M059J (cell line): ENCODE measurements around the gene ZNF547. TPM values are rescaled to one million over a fixed set of nuclear protein-coding genes. Genes with fewer than 3 reads are reported as not detected.
A peak's percentile ranks its signal among the peaks of the same experiment; 100 is the strongest.

Experiments
- DNase-seq: peaks from one replicate; pipeline ENCODE4 v3.0.0-alpha.2; 2012; ENCODE audit warnings: low read depth
- total RNA-seq: library from RNA; depleted of rRNA; stranded (reverse); fragments of >200 nt; shearing (Covaris generic); gene quantifications from 2 replicates; pipeline ENCODE4 v1.2.3, GENCODE V29; 2014; rRNA removed

The ZNF547 gene
- total RNA-seq, result 1.9 and 5.6 TPM in 2 replicates

DNA sequence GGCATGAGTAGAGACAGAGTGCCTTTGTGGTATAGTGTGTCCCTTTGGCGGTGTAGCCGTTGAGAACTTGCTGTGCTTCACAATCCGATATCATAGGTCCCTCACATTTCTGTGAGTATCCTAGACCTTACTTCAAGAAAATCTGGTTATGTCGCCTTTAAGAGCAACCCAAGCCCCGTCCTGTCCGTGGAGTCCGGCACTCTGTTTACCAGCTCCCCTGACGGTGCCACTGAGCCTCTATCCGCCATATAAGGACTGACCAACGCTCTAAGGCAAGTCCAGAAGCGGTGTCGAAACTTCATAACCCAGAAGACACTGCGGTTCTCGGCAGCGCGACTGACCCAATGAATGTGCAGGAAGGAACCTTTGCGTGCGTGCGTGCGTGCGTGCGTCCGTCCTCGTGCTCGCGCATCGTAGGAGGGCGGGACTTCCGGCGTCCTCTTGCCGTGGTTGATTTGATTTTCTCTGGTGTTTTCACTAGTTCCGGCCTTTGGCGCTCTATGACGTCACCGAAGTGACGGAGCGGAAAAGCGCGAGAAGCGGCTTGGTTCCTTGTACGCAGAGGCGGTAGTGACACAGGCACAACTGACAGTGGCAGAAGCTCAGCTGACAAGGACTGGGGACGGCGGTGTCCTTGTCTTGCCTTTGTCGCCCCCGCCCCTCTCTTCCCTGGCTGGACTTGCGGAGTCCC is at the start of gene ZNF547, which contains the start of gene TRAPPC2B:
TSS of gene ZNF547 (plus strand) at position 555 of the 691 bp plus-strand sequence. CDS start 5,005 bp downstream, outside the sequence.
TSS of gene TRAPPC2B (plus strand) at position 555 of the 691 bp plus-strand sequence. CDS start 1,283 bp downstream, outside the sequence.
- DNase-seq, result peak; percentile 99

DNA sequence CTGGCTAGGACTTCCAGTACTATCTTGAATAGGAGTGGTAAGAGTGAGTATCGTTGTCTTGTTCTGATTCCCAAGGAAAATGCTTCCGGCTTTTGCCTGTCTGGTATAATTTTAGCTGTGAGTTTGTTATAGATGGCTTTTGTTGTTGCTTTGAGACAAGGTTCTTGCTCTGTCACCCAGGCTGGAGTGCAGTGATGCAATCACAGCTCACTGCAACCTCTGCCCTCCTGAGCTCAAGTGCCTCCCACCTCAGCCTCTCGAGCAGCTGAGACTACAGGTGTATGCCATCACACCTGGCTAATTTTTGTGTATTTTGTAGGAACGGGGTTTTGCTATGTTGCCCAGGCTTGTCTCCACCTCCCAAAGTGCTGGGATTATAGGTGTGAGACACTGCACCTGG is 49.2 kb upstream of the ZNF547 start:
- no peak for DNase-seq

DNA sequence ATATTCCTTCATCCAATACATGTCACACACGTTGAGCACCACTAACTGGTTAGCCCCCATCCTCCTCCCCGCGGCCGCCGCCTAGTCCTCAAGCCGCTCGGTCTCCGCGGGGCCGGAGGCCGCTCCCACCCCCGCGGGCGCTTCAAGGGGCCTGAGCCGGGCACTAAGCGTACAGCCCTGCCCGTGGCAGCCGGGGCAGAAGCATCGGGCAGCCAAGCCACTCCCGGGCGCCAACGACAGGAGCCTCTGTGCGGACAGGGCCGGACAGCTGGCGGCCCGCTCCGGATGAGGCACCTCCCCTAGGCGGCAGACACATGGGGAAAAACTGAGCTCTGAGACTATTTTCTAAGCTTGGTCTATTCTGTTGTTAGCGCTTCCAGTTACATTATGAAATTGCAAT is 45.8 kb upstream of the ZNF547 start:
- DNase-seq, result no peak

DNA sequence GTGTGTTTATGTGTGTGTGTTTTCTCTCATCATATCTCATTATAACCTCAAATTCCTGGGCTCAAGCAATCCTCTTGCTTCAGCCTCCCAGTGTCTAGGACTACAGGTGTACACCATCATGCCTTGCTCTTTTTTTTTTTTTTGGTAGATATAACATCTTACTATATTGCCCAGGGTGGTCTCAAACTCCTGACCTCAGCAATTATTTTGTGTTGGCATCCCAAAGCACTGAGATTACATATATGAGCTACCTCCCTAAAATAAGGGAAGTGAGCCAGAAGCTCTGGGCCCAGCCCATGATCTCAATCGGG is 43.5 kb upstream of the ZNF547 start:
- no peak for DNase-seq

DNA sequence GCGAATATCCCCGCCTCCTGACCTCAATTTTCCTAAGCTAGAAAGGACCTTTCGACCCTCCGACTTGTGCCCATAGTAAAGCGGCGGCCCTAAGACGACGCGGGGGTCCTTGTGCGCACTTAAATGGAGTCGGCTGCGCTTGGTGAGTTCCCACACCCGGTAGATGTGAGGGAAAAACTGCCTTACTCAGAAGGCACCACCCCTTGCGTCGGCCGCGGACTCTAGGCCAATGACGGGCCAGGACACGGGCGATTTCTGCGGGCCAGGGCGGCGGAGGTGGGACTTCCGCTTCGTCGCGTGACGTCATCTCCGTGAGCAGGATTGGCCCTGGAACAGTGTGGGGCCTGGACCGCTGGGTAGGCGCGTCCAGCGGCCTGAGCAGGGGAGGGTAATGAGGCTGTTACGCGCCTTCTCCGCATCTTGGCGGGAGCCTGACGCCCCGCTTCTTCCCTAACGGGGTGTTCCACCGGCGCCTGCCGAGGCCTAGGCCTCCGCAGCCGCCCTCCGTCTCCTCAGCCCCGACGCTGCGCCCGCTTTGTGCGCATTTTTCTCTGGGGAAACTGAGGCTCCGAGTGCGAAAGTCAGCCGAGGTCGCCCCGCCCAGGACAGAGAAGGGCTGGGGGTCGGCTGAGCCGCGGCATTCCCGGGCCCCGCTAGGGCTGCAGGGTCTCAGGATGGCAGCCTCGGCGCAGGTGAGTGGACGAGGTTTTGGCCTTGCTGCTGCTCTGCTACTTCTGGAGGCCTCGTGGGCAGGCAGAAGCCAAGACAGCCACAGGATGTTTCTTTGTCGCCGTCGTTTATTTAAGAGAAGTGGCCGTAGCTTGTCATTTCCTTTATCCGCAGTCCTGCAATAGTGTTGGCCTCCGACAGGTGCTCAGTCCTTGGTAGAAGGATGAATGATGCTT is 42.9 kb upstream of the ZNF547 start, which contains the start of gene ZNF543:
TSS of gene ZNF543 (plus strand) at position 293 of the 905 bp plus-strand sequence. CDS start at position 675, 382 bp downstream.
- DNase-seq, result peak; percentile 96

DNA sequence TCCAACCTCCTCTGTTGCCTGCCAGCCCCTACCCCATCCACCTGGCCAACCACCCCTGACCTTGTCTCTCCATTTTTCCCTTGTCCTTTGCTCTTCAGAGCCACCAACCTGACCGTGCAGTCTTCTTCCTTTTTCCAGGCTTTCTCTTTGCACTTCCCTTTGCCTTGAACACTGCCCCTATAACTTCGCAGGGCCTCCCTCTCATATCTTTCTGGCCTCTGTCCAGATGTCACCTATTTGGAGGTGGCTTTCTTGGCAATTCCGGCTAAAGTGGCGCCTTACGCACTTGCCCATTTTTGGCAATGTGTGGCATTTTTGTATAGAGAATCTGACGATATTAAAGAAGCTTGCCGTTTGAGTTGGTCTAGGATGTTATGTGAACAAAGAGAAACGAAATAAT is 42.2 kb upstream of the ZNF547 start:
- DNase-seq, result no peak

DNA sequence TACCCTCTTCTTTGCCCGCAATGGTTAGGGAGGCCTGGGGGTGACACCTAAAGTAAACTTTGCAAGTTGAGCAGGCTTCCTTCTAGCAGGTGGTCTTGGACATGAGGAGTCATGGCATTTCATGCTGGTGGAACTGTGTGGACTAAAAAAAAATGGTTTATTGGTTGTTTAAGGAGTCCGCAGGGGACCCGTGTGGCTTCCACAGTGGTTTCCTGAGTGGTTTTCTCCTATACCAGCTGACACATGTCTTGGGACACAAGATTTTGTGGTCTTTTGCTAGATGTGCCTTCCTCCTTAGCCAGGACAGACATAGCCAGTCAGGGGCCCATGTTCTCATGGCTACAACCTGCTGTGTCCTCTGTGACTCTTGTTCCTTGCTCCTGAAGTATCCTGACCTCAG is 41.6 kb upstream of the ZNF547 start:
- no peak for DNase-seq

DNA sequence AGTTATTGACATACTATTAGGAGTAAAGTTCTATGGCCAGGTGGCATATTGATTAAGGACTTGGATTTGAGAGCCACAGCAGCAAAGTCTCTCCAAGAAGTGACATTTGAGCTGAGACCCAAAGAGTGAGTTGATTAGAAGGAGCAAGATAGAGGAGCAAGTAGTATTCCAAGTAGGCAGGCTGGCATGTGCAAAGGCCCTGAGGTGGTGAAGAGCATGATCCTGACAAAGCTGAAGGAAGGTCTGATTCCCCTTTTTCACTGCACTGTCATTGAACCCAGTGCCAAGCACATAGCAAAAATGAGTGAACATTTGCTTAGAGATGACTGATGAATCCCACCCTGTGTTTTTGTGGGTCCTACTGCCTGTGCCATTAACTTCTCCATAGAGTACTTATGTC is 38.4 kb upstream of the ZNF547 start:
- DNase-seq, result no peak

DNA sequence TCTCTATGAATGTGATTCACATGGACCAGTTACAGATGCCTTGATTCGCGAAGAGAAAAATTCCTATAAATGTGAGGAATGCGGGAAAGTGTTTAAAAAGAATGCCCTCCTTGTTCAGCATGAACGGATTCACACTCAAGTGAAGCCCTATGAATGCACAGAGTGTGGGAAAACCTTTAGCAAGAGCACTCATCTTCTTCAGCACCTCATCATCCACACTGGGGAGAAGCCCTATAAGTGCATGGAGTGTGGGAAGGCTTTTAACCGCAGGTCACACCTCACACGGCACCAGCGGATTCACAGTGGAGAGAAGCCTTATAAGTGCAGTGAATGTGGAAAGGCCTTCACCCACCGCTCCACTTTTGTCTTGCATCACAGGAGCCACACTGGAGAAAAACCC is 35.4 kb upstream of the ZNF547 start:
- DNase-seq, result no peak

DNA sequence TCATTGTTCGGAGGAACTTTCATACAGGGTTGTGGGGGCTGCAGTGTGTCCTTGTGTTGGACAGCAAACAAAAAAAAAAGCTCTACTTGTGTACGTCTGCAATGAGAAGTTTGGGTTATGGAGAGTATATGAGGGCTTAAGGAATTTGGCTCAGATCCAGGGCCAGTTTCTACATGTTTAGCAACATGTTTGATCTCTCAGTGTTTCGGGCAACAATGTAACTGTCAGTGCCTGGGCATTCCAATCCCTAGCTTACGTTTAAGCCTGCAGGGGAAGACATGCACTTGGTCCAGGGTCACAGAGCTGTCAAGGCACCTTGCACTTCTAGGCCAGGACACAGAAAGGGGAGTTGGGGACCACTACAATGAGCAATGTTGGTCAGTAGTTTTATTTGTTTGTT is 29.2 kb upstream of the ZNF547 start:
- no peak for DNase-seq

DNA sequence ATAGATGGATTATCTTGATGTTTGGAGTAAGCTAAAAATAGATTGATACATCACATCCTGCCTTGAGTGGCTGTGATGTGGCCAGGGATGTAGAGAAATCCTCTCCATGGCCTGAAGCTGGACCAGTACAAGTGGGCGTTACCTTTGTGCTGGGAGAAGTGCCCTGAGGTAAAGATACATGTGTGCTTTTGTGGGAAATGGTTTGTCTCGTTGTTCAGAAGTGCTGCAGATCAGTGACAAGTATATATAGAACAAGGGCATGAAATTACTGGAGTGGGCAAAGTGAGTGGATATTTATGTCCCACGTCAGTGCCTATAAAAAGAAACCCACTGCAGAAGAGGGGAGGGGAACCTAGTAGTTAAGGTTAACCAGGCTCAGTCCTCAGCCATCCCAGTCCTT is 24.5 kb upstream of the ZNF547 start:
- peak; percentile 52 for DNase-seq

DNA sequence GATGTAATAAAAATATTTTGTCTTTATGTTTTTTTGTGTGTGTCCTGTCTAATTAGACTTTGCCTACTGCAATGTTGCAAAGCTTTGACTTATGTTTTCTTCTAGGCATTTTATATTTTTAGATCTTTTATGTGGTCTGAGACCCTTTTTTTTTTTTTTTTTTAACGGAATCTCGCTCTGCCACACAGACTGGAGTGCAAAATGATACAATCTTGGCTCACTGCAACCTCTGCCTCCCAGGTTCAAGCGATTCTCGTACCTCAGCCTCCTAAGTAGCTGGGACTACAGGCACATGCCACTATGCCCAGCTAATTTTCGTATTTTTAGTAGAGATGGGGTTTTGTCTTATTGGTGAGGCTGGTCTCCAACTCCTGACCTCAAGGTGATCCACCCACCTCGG is 20.8 kb upstream of the ZNF547 start:
- DNase-seq, result no peak

DNA sequence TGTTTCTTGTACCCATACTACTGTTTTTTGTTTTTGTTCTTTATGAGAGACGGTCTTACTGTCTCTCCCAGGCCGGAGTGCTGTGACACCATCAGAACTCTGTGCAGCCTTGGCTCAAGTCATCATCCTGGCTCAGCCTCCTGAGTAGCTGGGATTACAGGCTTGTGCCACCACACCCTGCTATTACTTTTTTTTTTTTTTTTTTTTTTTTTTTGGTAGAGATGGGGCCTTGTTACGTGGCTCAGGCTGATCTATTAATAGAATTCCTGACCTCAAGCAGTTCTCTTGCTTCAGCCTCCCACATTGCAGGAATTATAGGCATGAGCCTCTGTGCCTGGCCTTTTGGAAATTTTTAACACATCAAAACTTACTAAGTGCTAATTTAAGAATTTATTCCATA is 15.2 kb upstream of the ZNF547 start:
- no peak for DNase-seq

DNA sequence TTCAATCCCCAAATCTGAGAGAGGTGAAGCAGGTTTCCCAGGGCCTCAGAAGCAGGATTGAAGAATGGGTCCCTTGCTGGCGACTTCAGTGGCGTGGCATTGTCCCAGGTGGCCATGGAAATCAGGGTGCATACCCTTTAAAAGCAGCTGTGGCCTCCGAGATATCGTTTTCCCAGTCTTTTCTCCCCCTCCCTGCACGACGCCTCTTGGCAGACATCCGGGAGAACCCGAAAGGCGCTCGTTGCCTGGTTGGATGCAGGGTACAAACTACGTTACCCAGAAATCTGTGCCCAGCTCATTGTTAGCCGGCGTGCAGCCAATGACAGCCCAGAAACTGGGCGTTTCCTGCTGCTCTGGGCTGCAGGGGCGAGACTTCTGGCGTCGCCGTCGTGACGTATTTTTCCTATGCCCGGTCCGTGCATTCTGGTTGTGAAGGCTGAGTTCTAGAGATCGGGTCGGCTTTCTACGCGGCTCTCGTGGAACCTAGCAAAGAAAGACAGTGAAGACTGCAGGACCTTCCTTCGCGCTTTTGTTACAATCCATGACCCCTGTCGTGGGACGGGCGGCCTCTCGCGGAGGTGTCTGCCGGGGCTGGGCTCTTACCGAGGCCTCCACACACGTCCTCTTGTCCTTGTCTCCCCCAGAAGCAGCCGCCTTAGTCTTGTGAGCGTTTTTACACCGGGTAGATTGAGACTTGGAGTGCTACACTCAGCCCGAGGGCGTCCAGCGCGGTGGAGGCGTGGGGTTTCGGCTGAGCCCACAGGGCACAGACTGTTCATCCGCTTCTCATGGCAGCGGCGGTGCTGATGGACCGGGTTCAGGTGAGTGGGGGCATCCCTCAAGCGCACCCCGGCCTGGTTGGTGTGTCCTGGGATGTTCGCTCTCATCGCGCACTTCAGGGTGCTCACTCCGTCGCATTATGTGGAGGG is 12.2 kb upstream of the ZNF547 start, which contains the start of gene ZNF304:
TSS of gene ZNF304 (plus strand) at position 395 of the 929 bp plus-strand sequence. CDS start at position 789, 394 bp downstream.
- peak; percentile 97 for DNase-seq

DNA sequence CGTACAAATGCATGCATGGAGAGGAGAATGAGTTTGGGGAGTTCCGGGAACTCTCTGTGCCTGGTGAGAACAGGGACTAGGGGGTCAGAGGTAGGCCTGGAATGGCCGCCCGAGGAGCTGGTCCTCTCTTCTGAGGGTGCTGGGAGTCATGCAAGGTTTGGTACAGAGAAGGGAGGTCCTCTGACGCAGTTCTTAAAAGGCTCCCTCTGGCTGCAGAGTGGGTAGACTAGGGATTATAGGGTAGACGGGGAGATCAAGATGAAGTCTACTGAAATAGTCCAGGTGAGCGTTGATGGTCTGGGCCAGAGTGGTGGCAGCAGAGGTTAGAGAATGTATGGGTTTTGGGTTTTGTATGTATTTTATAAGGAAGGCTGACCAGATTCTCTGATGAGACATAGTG is 11.5 kb upstream of the ZNF547 start:
- no peak for DNase-seq

DNA sequence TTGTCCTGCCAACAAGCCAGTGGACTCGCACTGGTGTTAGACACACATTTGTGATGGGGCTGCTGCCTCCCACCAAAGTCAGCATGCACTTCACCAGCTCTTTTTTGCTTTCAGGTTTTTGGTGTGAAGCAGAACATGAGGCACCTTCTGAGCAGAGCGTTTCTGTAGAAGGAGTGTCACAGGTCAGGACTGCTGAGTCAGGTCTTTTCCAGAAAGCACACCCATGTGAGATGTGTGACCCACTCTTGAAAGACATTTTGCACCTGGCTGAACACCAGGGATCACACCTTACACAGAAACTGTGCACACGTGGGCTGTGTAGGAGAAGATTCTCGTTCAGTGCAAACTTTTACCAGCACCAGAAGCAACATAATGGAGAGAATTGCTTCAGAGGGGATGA is 7.4 kb upstream of the ZNF547 start:
- no peak for DNase-seq

DNA sequence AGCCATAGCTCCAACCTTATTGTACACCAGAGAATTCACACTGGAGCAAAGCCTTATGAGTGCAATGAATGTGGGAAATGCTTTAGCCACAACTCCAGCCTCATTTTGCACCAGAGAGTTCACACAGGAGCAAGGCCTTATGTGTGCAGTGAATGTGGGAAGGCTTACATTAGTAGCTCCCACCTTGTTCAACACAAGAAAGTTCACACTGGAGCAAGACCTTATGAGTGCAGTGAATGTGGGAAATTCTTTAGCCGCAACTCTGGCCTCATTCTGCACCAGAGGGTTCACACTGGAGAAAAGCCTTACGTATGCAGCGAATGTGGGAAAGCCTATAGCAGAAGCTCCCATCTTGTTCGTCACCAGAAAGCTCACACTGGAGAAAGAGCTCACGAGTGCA is 5.9 kb upstream of the ZNF547 start:
- DNase-seq, result no peak

DNA sequence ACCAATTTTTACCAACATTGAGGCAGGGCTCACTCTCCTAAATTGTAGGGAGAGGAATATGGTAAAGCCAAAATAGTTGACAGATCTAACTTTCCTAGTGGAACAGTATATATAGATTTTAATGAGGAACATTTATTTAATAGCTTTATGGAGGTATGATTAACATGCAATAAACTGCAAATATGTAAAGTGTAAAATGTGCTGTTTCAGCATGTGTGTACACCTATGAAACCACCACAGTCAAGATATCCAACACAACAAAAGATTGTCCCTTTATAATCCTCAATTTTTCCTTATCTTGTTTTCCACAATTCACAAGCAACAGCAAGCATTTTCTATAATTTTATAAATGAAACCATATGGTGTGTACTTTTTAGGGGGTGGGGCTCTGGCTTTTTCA is 4.1 kb upstream of the ZNF547 start:
- no peak for DNase-seq

DNA sequence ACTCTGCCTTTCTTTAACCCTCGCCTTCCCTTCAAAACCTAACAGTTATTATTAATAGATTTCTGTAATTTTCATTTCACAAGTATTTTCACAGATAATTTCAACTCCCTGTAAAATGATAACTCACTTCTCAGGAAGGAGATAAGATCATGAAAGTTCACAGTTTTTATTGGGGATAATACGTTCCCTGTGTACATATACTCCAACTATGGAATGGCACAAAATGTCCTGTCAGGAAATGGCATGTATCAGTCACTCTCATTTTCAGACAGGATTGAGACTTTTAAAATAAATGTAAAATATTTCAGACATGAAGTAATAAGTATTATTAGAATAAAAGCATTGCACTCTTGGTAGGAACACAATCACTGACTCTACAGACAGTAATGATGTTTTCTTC is 932 bp upstream of the ZNF547 start:
- no peak for DNase-seq

DNA sequence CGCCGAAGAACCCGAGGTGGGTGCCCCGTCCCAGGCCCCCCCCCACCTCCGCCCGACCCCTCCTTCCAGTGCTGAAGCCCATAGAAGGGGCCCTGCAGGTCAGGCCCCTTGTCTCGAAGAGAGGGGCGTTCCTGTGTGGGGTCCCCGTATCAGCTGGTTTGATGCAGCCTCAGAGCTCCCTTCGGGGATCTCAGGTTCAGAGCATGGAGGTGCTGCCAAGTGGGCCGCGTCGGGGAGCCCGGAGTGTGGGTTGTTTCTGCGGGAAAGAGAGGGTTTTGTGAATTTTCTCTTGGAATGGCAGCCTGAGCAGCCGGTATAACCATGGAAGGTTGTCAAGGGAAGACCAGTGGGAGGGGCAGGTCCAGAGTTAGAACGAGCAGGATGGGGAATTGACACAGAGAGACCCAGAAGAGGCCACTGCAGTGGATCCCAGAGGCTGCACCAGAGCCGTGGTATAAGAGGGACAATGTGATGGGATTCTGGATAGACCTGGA is 384 bp downstream of the ZNF547 start:
- peak; percentile 25 for DNase-seq

DNA sequence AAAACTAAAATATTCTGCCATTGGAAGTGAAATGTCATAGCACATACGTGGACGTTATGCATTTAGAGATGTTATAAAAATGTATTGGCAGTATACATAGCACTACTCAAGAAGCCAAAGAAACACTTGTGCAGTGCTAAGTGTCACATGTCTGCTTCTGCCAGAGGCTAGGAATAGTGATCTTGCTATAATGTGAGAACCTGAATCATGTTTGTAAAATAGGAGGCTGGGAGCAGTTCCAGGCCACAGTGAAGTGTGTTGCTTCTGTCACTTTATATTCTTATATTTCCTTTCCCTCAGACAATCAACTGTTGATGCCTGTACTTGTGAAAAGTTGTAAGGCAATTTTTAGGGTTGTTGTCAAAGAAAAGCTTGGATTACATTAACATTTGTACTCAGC is 3.4 kb downstream of the ZNF547 start:
- DNase-seq, result no peak

DNA sequence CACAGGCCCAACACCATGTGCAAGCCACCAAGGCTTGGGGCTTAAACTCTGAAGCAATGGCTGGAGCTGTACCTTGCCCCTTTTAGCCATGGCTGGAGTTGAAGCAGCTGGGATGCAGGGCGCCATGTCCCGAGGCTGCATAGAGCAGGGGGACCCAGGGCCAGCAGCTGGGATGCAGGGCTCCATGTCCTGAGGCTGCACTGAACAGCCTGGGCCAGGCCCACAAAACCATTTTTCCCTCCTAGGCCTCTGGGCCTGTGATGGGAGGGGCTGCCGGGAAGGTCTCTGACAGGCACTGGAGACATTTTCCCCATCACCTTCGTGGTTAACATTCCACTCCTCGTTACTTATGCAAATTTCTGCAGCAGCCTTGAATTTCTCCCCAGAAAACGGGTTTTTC is 10.8 kb downstream of the ZNF547 start:
- no peak for DNase-seq
